Measurements from ENCODE around the gene ATG9A. TPM values are rescaled to one million over a fixed set of nuclear protein-coding genes. Genes with fewer than 3 reads are reported as not detected.

ATG9A gene
- total and polyA plus RNA-seq, 9 donors = 22.6 to 46.3 (median 32.6) TPM

GRCh38 chr2:219175486-219175885 is 54.0 kb downstream of the ATG9A start:
- peaks cover 11% of the 10 kb centered on the region for H3K4me1 ChIP-seq (ENCODE audit: insufficient read depth)
- no peak for DNase-seq
- no peak for TF ChIP-seq POLR2A (IDR thresholded peaks at IDR 0.05)
- TF ChIP-seq CTCF (IDR thresholded peaks at IDR 0.05) = no peak
- no peak for TF ChIP-seq EP300 (IDR thresholded peaks at IDR 0.05)

GRCh38 chr2:219174801-219175200 is 54.6 kb downstream of the ATG9A start:
- TF ChIP-seq CTCF (IDR thresholded peaks at IDR 0.05) = no peak
- TF ChIP-seq POLR2A (IDR thresholded peaks at IDR 0.05) = no peak
- no peak for TF ChIP-seq EP300 (IDR thresholded peaks at IDR 0.05)
- no peaks in the 10 kb centered on the region for H3K9me3 ChIP-seq
- intact Hi-C loops (cut with DNase I) = loop anchor here in 2 of 4 donors (5.0 to 10.0 kb wide), 4 partner anchors 42 to 1160 kb away; partner anchors contain the start of genes ABCB6 (in 1 of the 2), ANKZF1 (in 1 of the 2) and ATG9A (in 1 of the 2)
- no peak for DNase-seq
- WGBS, 3 donors = 81 to 83% (median 81%) methylated on average over 7 of the region's 7 CpGs
- H3K36me3 ChIP-seq = no peaks in the 10 kb centered on the region
- no peak overlapping the region for H3K4me3 ChIP-seq
- peaks cover 11% of the 10 kb centered on the region for H3K4me1 ChIP-seq (ENCODE audit: insufficient read depth)
- no peak overlapping the region for H3K27ac ChIP-seq
- H3K27me3 ChIP-seq = no peaks in the 10 kb centered on the region

More at GRCh38 chr2:219175486-219175885, 54.0 kb downstream of the ATG9A start:
- intact Hi-C loops (cut with DNase I) = loop anchor here in 2 of 4 donors (5.0 to 10.0 kb wide), 4 partner anchors 42 to 1161 kb away; partner anchors contain the start of genes ABCB6 (in 1 of the 2), ANKZF1 (in 1 of the 2) and ATG9A (in 1 of the 2)
- Histone ChIP-seq H3K4me3 (no peak overlapping the region), H3K27me3 (no peaks in the 10 kb centered on the region), H3K9me3 (no peaks in the 10 kb centered on the region), H3K36me3 (no peaks in the 10 kb centered on the region), H3K27ac (peak overlapping the region in 1 of 2 donors; percentile 94)
- WGBS, 3 donors = 80 to 84% (median 83%) methylated on average over 7 of the region's 7 CpGs

- Histone ChIP-seq H3K27ac (no peak overlapping the region), H3K27me3 (no peaks in the 10 kb centered on the region), H3K36me3 (no peaks in the 10 kb centered on the region), H3K9me3 (no peaks in the 10 kb centered on the region), H3K4me3 (no peak overlapping the region), H3K4me1 (ENCODE audit: insufficient read depth) (peaks cover 8% of the 10 kb centered on the region)
- WGBS, 3 donors = 84 to 88% (median 85%) methylated on average over 3 of the region's 3 CpGs
- TF ChIP-seq CTCF (IDR thresholded peaks at IDR 0.05) = no peak
- no peak for TF ChIP-seq EP300 (IDR thresholded peaks at IDR 0.05)
- TF ChIP-seq POLR2A (IDR thresholded peaks at IDR 0.05) = no peak
- no peak for DNase-seq
- intact Hi-C loops (cut with DNase I) = loop anchor here in 1 of 4 donors (10.0 kb wide), 1 partner anchor 1159 kb away; no protein-coding TSS in a partner anchor
Measured at GRCh38 chr2:219174146-219174545, 55.3 kb downstream of the ATG9A start.

GRCh38 chr2:219173176-219173575 is 56.3 kb downstream of the ATG9A start:
- no peak for DNase-seq
- intact Hi-C loops (cut with DNase I) = loop anchor here in 1 of 4 donors (10.0 kb wide), 1 partner anchor 1158 kb away; no protein-coding TSS in a partner anchor
- TF ChIP-seq EP300 (IDR thresholded peaks at IDR 0.05) (no peak), POLR2A (IDR thresholded peaks at IDR 0.05) (no peak), CTCF (IDR thresholded peaks at IDR 0.05) (no peak)
- 84 to 90% (median 88%) methylated on average over 6 of the region's 6 CpGs for WGBS, 3 donors
- Histone ChIP-seq H3K36me3 (no peaks in the 10 kb centered on the region), H3K27me3 (no peaks in the 10 kb centered on the region), H3K9me3 (no peaks in the 10 kb centered on the region), H3K4me3 (no peak overlapping the region), H3K27ac (no peak overlapping the region), H3K4me1 (ENCODE audit: insufficient read depth) (peaks cover 6% of the 10 kb centered on the region)
